Stimulated activated CD8-positive, alpha-beta memory T cell treated with anti-CD3 and anti-CD28 coated beads, Interleukin-12 subunit alpha, Interleukin-12 subunit beta, amount 100 ng/mL, for 24 hours (primary cell): ENCODE results near the gene MIDN.

Experiments
- DNase-seq: peaks from one replicate; pipeline ENCODE4 v3.0.0-alpha.2; 2020; ENCODE audit errors: extremely low read depth

The MIDN gene

GRCh38 chr19:1258707-1259205 lies 10.4 kb downstream of the MIDN start:
- no peak for DNase-seq

GRCh38 chr19:1259206-1259875 lies 11.0 kb downstream of the MIDN start:
- DNase-seq = no peak

GRCh38 chr19:1259876-1260748 lies 11.7 kb downstream of the MIDN start:
- no peak for DNase-seq

GRCh38 chr19:1260749-1261537 lies 12.6 kb downstream of the MIDN start:
- peak; percentile 87 for DNase-seq

DNA sequence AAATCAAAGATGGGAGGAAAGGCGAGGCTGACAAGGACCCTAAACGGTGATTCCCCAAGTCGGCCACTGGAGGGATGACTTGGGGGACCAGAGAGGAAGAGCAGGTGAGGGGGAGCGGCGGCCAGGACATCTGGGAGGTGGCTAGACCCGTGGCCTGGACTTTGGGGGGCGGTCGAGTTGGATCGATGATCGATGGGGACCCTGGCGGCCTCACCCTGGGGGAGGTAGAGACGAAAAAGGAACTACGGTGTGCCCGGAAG lies 13.1 kb downstream of the MIDN start:
- no peak for DNase-seq

DNA sequence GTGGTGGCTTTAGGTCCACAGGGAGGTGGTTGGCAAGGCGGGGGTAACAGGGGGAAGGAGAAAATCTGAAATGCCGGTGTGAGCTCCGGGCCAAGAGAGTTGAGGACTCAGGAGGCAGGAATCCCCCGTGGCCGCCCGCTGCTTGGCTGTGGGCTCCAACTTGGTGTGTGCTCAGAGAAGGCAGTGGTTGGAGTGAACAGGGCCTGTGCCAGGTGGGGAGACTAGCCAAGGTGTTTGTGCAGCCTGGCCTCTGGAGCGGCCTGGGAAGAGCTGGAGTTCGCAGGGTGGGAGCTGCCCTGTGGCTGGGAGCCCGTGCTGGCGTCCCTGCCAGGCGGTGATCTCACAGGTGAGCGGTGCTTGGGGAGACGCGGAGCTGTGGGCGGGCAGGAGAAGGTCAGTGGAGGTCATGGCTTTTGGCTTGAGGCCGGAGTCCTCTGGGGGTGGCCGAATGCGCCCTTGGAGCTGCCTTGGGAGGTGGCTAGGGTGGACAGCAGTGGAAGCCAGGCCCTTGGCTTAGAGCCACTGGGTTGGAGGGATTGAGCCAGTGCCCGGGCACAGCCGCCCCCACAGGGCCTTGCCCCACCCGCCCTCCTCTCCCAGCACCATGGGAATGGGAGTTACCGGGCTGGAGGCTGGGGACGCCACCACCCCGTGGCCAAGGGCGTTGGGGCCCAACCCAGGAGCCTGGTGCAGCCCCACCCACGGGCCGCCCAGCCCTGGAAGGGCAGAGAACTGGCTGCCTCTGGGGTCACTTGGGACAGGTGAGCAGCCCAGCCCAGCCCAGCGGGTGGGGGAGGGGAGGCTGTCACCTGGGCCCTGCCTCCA lies 13.6 kb downstream of the MIDN start:
- DNase-seq = no peak

- no peak for DNase-seq
Observed at GRCh38 chr19:1262623-1263123, 14.3 kb downstream of the MIDN start.

DNA sequence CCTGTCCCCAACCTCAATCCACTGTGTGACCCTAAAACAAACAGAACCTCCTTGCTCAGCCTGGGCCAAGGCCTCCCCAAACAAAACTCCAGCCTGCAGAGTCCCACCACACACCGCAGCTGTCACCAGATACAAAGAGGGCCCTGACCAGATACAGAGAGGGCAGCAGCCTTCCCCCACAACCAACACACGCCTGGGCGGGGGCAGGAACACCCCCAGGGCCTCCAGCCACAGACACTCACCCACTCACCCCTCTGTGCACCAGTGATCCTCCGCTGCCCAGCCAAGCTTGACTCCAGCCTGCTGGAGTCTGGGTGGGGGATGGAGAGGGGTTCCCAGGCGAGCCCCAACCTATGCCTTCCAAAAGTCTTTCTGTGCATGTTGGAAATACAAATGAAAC lies 14.8 kb downstream of the MIDN start:
- DNase-seq = no peak

- DNase-seq = no peak
Observed at GRCh38 chr19:1264801-1265614, 16.6 kb downstream of the MIDN start.

DNA sequence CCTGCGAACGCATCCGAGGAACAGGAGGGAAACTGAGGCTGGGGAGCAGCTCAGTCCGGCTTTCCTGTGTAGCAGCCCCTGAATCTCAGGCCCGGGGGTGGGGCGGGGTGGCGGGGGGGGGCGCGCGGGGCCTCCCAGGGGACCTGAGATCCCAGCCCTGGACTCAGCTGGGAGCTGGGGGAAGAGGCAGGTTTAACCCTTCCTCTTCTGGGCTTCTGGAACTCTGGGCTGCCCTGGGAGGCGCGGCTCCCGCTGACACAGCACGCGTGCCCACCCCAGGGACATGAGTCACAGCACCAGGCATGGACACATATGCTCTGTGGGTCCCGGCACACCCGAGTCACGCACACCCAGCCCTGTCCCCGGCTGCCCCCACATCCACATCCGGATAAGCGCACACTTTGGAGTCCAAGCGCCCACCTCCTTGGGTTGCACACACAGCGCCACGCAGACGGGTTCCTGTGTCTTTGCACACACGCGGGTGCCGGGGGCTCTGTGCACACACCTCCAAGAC lies 17.3 kb downstream of the MIDN start:
- no peak for DNase-seq

- no peak for DNase-seq
Observed at GRCh38 chr19:1266129-1266915, 17.9 kb downstream of the MIDN start.

- DNase-seq = no peak
Observed at GRCh38 chr19:1266916-1267476, 18.6 kb downstream of the MIDN start.

DNA sequence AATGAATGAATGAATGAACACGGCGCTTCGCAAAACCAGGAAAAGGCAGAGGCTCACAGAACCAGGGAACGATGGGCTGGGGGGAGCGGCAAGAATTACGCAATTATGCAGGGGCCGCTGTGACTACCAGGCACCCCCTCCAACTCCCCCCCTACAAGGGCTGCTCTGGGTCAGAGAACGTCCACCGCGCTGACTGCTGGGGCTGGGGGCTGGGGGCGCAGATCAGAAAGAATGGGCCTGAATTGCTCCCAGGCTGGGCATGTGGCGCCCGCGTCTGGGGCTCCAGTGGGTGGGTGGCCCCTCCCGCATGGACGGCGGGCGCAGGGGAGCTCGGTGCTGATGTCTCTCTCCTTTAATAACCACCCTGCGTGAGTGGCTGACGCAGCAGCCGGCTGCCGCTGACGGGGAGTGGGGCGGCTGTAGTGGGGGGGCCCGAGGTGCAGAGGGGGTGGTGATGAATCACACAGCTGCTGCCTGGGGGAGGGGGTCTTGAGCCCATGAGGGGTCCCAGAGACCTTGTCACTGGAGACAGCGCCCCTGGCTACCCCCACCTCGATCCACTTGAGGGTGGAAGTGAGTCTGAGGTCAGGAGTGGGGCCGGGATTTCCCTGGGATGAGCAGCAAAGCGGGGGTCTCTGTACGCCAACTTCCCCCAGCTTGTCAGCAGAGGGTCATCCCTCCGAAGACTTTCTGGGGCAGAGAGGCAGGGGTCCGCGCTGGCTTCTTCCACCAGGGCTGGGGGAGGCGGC lies 19.3 kb downstream of the MIDN start:
- DNase-seq = no peak

- no peak for DNase-seq
Observed at GRCh38 chr19:1268226-1269064, 20.1 kb downstream of the MIDN start.

DNA sequence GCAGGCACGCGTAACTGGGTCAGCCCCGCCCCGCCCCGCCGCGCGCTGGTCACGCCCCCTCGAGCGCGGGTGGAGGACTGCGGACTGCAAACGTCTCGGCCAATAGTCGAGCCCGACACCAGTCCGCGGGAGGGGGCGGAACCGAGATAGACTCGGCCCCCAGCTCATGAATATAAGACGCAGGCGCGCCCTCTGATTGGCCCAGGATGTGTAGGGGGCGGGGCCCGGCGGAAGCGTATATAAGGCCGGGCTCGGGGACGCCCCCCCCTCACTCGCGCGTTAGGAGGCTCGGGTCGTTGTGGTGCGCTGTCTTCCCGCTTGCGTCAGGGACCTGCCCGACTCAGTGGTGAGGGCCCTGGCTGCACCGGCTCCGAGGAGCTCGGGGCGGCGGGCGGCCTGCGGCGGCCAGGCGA lies 20.7 kb downstream of the MIDN start, which contains the start of gene CIRBP:
Gene CIRBP, plus strand, starts transcription at position 268 of the 413 bp plus-strand sequence. CDS start 1,602 bp downstream, outside the sequence.
- DNase-seq = peak; percentile 98

GRCh38 chr19:1269478-1270212 lies 21.3 kb downstream of the MIDN start:
- no peak for DNase-seq
